GM18526 (cell line): ENCODE measurements around the gene PACSIN3.

Experiments
- POLR2A ChIP-seq: IDR thresholded peaks from 3 replicates; pipeline ENCODE4 v1.6.1; 2011; ENCODE audit not compliant: insufficient read length; ENCODE audit errors: extremely low read depth

PACSIN3 gene

GRCh38 chr11:47186076-47186699 is at the start of gene PACSIN3:
PACSIN3 (minus strand) TSS chr11:47186434; CDS start chr11:47182727, 3,707 bp downstream.
- no peak for TF ChIP-seq POLR2A

- TF ChIP-seq POLR2A: no peak
Observed at GRCh38 chr11:47235163-47235562, 48.9 kb upstream of the PACSIN3 start.

GRCh38 chr11:47234669-47235100 is 48.5 kb upstream of the PACSIN3 start:
- no peak for TF ChIP-seq POLR2A

GRCh38 chr11:47233989-47234668 is 47.9 kb upstream of the PACSIN3 start:
- no peak for TF ChIP-seq POLR2A

- TF ChIP-seq POLR2A: no peak
Observed at GRCh38 chr11:47233051-47233450, 46.8 kb upstream of the PACSIN3 start.

GRCh38 chr11:47229161-47229560 is 42.9 kb upstream of the PACSIN3 start:
- no peak for TF ChIP-seq POLR2A

- no peak for TF ChIP-seq POLR2A
Observed at GRCh38 chr11:47225552-47226400, 39.5 kb upstream of the PACSIN3 start.

- TF ChIP-seq POLR2A: no peak
Observed at GRCh38 chr11:47222696-47223095, 36.5 kb upstream of the PACSIN3 start.

- TF ChIP-seq POLR2A: no peak
Observed at GRCh38 chr11:47220401-47220821, 34.2 kb upstream of the PACSIN3 start.

- TF ChIP-seq POLR2A: peak; percentile 15
Observed at GRCh38 chr11:47216121-47216798, 30.0 kb upstream of the PACSIN3 start.

GRCh38 chr11:47215366-47215910 is 29.2 kb upstream of the PACSIN3 start:
- TF ChIP-seq POLR2A: no peak

- peak; percentile 74 for TF ChIP-seq POLR2A
Observed at GRCh38 chr11:47213950-47214565, 27.8 kb upstream of the PACSIN3 start.

- TF ChIP-seq POLR2A: no peak
Observed at GRCh38 chr11:47212938-47213337, 26.7 kb upstream of the PACSIN3 start.

- no peak for TF ChIP-seq POLR2A
Observed at GRCh38 chr11:47208628-47209027, 22.4 kb upstream of the PACSIN3 start.

- TF ChIP-seq POLR2A: no peak
Observed at GRCh38 chr11:47207459-47207858, 21.2 kb upstream of the PACSIN3 start.

- no peak for TF ChIP-seq POLR2A
Observed at GRCh38 chr11:47204637-47204989, 18.4 kb upstream of the PACSIN3 start.
